K562 (cell line): ENCODE measurements around the gene RGS4.

Source experiments
- ARID2 ChIP-seq: fragments of 450-650 bp; IDR thresholded peaks from 2 replicates; pipeline ENCODE4 v1.6.1; 2017; ENCODE audit warnings: antibody characterized with exemption, mild to moderate bottlenecking
- PATZ1 ChIP-seq: fragments of 250-450 bp; sonication (Bioruptor Pico); IDR thresholded peaks from 2 replicates; pipeline ENCODE4 v1.5.0; 2020; ENCODE audit warnings: mild to moderate bottlenecking, borderline replicate concordance
- PCBP1 ChIP-seq: fragments of 200-400 bp; formaldehyde crosslinking; IDR thresholded peaks from 2 replicates; pipeline ENCODE4 v1.6.1; 2018; ENCODE audit warnings: mild to moderate bottlenecking, low read depth, low read length; ENCODE audit not compliant: poor library complexity, severe bottlenecking
- POLR2A ChIP-seq: fragments of 450-650 bp; conservative IDR thresholded peaks from 2 replicates; pipeline ENCODE4 v1.6.1; 2016
- POU5F1 ChIP-seq: fragments of 150-350 bp; IDR thresholded peaks from 2 replicates; pipeline ENCODE4 v1.6.1; 2014; ENCODE audit warnings: borderline replicate concordance, low read length, low read depth, mild to moderate bottlenecking; ENCODE audit not compliant: partially characterized antibody
- SMARCA5 ChIP-seq: fragments of 450-650 bp; IDR thresholded peaks from 2 replicates; pipeline ENCODE4 v1.6.1; 2016
- TCF7 ChIP-seq: sonication (generic); IDR thresholded peaks from 2 replicates; pipeline ENCODE4 v1.6.1; 2016; ENCODE audit warnings: antibody characterized with exemption, borderline replicate concordance
- YY1 ChIP-seq, 3 experiments: IDR thresholded peaks; 2 replicates each; pipeline ENCODE4 v1.6.1; 2011; ENCODE audit warnings: low read length in 2 of 3, mild to moderate bottlenecking in 2 of 3, moderate library complexity in 2 of 3, borderline replicate concordance in 1 of 3, control low read depth in 1 of 3, low read depth in 1 of 3; ENCODE audit not compliant: insufficient read depth in 3 of 3, insufficient replicate concordance in 2 of 3, control insufficient read depth in 1 of 3, insufficient read length in 1 of 3; ENCODE audit errors: extremely low read depth in 1 of 3
- ZNF3 ChIP-seq: fragments of 250-450 bp; sonication (Bioruptor Pico); IDR thresholded peaks from 2 replicates; pipeline ENCODE4 v1.5.0; 2021; ENCODE audit warnings: mild to moderate bottlenecking, moderate library complexity
- TF ChIP-seq, protein P1 (sequence below), 3 experiments: IDR thresholded peaks in 2 of 3; conservative IDR thresholded peaks in 1 of 3; 2 replicates each; pipeline ENCODE4 v1.5.1; 2011 to 2012; ENCODE audit warnings: low read length in 3 of 3, mild to moderate bottlenecking in 3 of 3, control low read depth in 2 of 3, improper control_type of control experiment in 1 of 3, inconsistent platforms in 1 of 3, low read depth in 1 of 3, mixed read lengths in 1 of 3, moderate library complexity in 1 of 3; ENCODE audit not compliant: insufficient read depth in 2 of 3

DNA sequence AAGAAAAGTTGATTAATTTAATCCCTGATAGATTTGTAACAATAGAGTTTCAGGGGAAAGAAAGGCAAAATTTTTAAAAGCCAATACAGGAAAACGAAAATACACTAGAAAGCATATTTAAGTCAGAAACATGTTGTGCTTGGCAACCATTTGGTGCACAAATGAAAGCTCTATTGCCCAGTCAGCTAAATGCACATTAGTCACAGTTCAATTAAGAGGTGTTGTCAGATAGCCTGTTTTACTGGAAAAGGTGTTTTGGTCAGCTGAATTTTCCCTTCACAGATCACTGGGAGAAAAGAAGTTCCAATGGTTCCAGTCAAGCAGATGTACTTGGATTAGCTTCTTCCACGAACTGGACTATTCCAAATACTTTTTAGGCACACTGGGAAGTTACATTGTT lies 25.4 kb downstream of the RGS4 start:
- TF ChIP-seq, protein P1, sequence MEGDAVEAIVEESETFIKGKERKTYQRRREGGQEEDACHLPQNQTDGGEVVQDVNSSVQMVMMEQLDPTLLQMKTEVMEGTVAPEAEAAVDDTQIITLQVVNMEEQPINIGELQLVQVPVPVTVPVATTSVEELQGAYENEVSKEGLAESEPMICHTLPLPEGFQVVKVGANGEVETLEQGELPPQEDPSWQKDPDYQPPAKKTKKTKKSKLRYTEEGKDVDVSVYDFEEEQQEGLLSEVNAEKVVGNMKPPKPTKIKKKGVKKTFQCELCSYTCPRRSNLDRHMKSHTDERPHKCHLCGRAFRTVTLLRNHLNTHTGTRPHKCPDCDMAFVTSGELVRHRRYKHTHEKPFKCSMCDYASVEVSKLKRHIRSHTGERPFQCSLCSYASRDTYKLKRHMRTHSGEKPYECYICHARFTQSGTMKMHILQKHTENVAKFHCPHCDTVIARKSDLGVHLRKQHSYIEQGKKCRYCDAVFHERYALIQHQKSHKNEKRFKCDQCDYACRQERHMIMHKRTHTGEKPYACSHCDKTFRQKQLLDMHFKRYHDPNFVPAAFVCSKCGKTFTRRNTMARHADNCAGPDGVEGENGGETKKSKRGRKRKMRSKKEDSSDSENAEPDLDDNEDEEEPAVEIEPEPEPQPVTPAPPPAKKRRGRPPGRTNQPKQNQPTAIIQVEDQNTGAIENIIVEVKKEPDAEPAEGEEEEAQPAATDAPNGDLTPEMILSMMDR (IDR thresholded peaks at IDR 0.05 in 2 of 3, conservative IDR thresholded peaks at IDR 0.05 in 1 of 3; ENCODE audit: insufficient read depth in 2 of 3, low read depth in 1 of 3, low read length in 3 of 3): no peak
- TF ChIP-seq PCBP1: no peak
- no peak for TF ChIP-seq POLR2A
- no peak for TF ChIP-seq TCF7
- no peak for TF ChIP-seq ZNF3 (CRISPR knock-in tag)
- TF ChIP-seq YY1 (IDR thresholded peaks at IDR 0.05; ENCODE audit: borderline replicate concordance in 1 of 3, control insufficient read depth in 1 of 3, extremely low read depth in 1 of 3, insufficient read depth in 3 of 3, insufficient read length in 1 of 3, insufficient replicate concordance in 2 of 3, low read depth in 1 of 3, low read length in 2 of 3): no peak
- no peak for TF ChIP-seq PATZ1 (CRISPR knock-in tag)
- no peak for TF ChIP-seq SMARCA5
- no peak for TF ChIP-seq POU5F1
- TF ChIP-seq ARID2: no peak
